ENCODE results near the gene SPO11. TPM values are rescaled to one million over a fixed set of nuclear protein-coding genes. Genes with fewer than 3 reads are reported as not detected.

The SPO11 gene
- polyA plus RNA-seq, 1 donor, result not detected

- Histone ChIP-seq H3K4me3 (ENCODE audit: low read length) (no peak overlapping the region), H3K36me3 (ENCODE audit: control insufficient read depth, insufficient read depth, low read length) (no peaks in the 10 kb centered on the region), H3K9me3 (ENCODE audit: control insufficient read depth, low read depth, low read length) (no peaks in the 10 kb centered on the region), H3K4me1 (ENCODE audit: control insufficient read depth, insufficient read depth, low read length) (no peaks in the 10 kb centered on the region), H3K27ac (ENCODE audit: low read length) (no peak overlapping the region), H3K27me3 (ENCODE audit: control insufficient read depth, insufficient read depth, low read length) (peaks cover 2% of the 10 kb centered on the region)
- 100% methylated on average over 1 of the region's 3 CpGs for WGBS (ENCODE audit: insufficient coverage, low lambda C conversion rate)
- no peak for DNase-seq
Measured at GRCh38 chr20:57320358-57320757, 9.2 kb upstream of the SPO11 start.

DNA sequence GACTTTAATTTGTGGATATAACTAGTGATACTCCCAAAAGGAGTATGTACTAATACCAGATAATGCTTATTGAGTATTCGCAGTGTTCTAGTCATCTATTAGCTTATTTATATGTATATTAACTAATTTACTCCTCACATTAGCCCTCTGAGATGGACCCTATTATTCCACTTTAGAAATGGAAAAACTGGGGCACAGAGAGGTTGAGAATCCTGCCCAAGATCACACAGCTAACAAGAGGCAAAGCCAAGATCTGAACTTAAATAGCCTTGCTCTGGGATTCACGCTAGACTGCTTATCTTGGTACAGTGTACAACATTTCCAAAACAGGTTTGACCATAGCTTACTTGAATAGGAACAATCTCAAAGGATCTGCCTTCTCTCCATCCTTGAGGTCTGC is 8.5 kb upstream of the SPO11 start:
- Histone ChIP-seq H3K27me3 (ENCODE audit: control insufficient read depth, insufficient read depth, low read length) (peaks cover 2% of the 10 kb centered on the region), H3K9me3 (ENCODE audit: control insufficient read depth, low read depth, low read length) (no peaks in the 10 kb centered on the region)
- WGBS (ENCODE audit: insufficient coverage, low lambda C conversion rate), result no CpG with 5 or more reads among the region's 2 CpGs

GRCh38 chr20:57322476-57322875 is 7.1 kb upstream of the SPO11 start:
- no peak for DNase-seq
- H3K4me3 ChIP-seq (ENCODE audit: low read length), result no peak overlapping the region
- no peaks in the 10 kb centered on the region for H3K9me3 ChIP-seq (ENCODE audit: control insufficient read depth, low read depth, low read length)
- WGBS (ENCODE audit: insufficient coverage, low lambda C conversion rate), result 100% methylated on average over 1 of the region's 2 CpGs
- H3K27ac ChIP-seq (ENCODE audit: low read length), result no peak overlapping the region
- no peaks in the 10 kb centered on the region for H3K4me1 ChIP-seq (ENCODE audit: control insufficient read depth, insufficient read depth, low read length)
- peaks cover 2% of the 10 kb centered on the region for H3K27me3 ChIP-seq (ENCODE audit: control insufficient read depth, insufficient read depth, low read length)
- H3K36me3 ChIP-seq (ENCODE audit: control insufficient read depth, insufficient read depth, low read length), result no peaks in the 10 kb centered on the region

More for the DNA sequence above, 8.5 kb upstream of the SPO11 start:
- no peak overlapping the region for H3K27ac ChIP-seq (ENCODE audit: low read length)
- no peaks in the 10 kb centered on the region for H3K4me1 ChIP-seq (ENCODE audit: control insufficient read depth, insufficient read depth, low read length)
- H3K4me3 ChIP-seq (ENCODE audit: low read length), result no peak overlapping the region
- H3K36me3 ChIP-seq (ENCODE audit: control insufficient read depth, insufficient read depth, low read length), result no peaks in the 10 kb centered on the region
- DNase-seq, result no peak

DNA sequence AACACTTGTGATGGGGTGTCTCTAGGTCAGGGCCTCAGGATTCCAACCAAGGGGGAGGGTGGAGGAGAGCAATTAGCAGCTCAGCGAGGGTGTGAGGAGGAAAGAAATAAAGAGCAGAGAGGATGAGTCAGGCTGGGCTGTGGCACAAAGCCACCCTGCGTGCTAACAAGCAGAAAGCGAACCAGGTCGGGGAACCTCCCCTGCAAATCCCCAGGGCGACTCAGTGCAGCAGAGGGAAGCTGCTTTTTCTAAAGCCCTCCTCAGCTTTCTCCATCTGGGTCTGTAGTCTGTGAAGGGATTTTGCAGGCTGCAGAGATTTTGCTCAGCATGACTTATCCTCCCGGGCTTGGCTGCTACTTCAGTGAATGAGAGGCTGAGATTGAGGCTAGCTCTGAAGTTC is 6.6 kb upstream of the SPO11 start:
- Histone ChIP-seq H3K4me1 (ENCODE audit: control insufficient read depth, insufficient read depth, low read length) (no peaks in the 10 kb centered on the region), H3K36me3 (ENCODE audit: control insufficient read depth, insufficient read depth, low read length) (no peaks in the 10 kb centered on the region), H3K27ac (ENCODE audit: low read length) (no peak overlapping the region), H3K4me3 (ENCODE audit: low read length) (no peak overlapping the region), H3K27me3 (ENCODE audit: control insufficient read depth, insufficient read depth, low read length) (peaks cover 2% of the 10 kb centered on the region), H3K9me3 (ENCODE audit: control insufficient read depth, low read depth, low read length) (no peaks in the 10 kb centered on the region)
- no CpG with 5 or more reads among the region's 6 CpGs for WGBS (ENCODE audit: insufficient coverage, low lambda C conversion rate)
- no peak for DNase-seq

DNA sequence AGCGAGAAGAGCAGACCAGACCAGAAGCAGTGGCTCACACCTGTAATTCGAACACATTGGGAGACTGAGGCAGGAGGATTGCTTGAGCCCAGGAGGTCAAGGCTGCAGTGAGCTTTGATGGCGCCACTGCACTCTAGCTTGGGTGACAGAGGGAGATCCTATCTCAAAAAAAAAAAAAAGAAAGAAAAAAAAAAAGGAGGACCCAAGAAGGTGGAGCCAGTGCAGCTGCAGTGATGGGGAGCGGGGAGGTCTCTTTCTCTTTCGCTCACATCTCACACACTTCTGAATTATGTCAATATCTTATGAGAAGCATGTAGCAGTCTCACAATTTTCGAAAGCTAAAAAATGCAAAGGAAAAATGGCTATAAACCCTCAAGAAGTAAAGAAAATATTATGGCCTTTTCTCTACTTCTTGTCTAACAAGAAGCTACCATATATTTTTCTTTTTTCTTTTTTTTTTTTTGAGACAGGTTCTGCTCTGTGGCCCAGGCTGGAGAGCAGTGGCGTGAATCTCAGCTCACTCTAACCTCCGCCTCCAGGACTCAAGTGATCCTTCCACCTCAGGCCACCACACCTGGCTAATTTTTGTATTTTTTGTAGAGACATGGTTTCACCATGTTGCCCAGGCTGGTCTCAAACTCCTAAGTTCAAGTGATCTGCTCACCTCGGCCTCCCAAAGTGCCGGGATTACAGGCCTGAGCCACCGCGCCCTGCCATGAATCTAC is 3.8 kb upstream of the SPO11 start:
- Histone ChIP-seq H3K36me3 (ENCODE audit: control insufficient read depth, insufficient read depth, low read length) (no peaks in the 10 kb centered on the region), H3K9me3 (ENCODE audit: control insufficient read depth, low read depth, low read length) (peaks cover 6% of the 10 kb centered on the region), H3K27me3 (ENCODE audit: control insufficient read depth, insufficient read depth, low read length) (peaks cover 13% of the 10 kb centered on the region), H3K27ac (ENCODE audit: low read length) (no peak overlapping the region), H3K4me3 (ENCODE audit: low read length) (no peak overlapping the region), H3K4me1 (ENCODE audit: control insufficient read depth, insufficient read depth, low read length) (no peaks in the 10 kb centered on the region)
- WGBS (ENCODE audit: insufficient coverage, low lambda C conversion rate), result 65% methylated on average over 2 of the region's 12 CpGs
- no peak for DNase-seq

GRCh38 chr20:57326667-57327455 is 2.7 kb upstream of the SPO11 start:
- no peaks in the 10 kb centered on the region for H3K4me1 ChIP-seq (ENCODE audit: control insufficient read depth, insufficient read depth, low read length)
- peaks cover 16% of the 10 kb centered on the region for H3K27me3 ChIP-seq (ENCODE audit: control insufficient read depth, insufficient read depth, low read length)
- H3K27ac ChIP-seq (ENCODE audit: low read length), result no peak overlapping the region
- peak; percentile 16 to 54 for DNase-seq
- no CpG with 5 or more reads among the region's 8 CpGs for WGBS (ENCODE audit: insufficient coverage, low lambda C conversion rate)
- no peak overlapping the region for H3K4me3 ChIP-seq (ENCODE audit: low read length)
- H3K36me3 ChIP-seq (ENCODE audit: control insufficient read depth, insufficient read depth, low read length), result no peaks in the 10 kb centered on the region
- H3K9me3 ChIP-seq (ENCODE audit: control insufficient read depth, low read depth, low read length), result peaks cover 6% of the 10 kb centered on the region

DNA sequence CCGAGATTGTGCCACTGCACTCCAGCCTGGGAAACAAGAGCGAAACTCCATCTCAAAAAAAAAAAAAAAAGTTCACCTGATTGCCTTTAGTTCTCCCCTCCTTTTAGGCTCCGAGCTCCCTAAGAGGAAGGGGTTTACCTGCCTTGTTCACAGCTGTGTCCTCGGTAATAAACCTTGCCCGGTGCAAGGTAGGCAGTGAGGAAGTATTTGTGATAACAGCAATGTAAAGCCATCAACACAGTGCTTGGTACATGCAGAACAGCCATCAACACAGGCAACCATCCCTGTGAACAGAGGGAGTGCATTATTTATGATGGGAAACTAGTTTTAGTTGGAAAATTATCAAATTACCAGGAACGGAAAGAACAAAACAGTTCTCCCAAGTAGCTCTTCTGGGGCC is 1.8 kb upstream of the SPO11 start:
- WGBS (ENCODE audit: insufficient coverage, low lambda C conversion rate), result 100% methylated on average over 1 of the region's 6 CpGs
- no peaks in the 10 kb centered on the region for H3K4me1 ChIP-seq (ENCODE audit: control insufficient read depth, insufficient read depth, low read length)
- H3K4me3 ChIP-seq (ENCODE audit: low read length), result no peak overlapping the region
- H3K27me3 ChIP-seq (ENCODE audit: control insufficient read depth, insufficient read depth, low read length), result peaks cover 19% of the 10 kb centered on the region
- no peak overlapping the region for H3K27ac ChIP-seq (ENCODE audit: low read length)
- DNase-seq, result no peak
- H3K9me3 ChIP-seq (ENCODE audit: control insufficient read depth, low read depth, low read length), result peaks cover 6% of the 10 kb centered on the region
- no peaks in the 10 kb centered on the region for H3K36me3 ChIP-seq (ENCODE audit: control insufficient read depth, insufficient read depth, low read length)

DNA sequence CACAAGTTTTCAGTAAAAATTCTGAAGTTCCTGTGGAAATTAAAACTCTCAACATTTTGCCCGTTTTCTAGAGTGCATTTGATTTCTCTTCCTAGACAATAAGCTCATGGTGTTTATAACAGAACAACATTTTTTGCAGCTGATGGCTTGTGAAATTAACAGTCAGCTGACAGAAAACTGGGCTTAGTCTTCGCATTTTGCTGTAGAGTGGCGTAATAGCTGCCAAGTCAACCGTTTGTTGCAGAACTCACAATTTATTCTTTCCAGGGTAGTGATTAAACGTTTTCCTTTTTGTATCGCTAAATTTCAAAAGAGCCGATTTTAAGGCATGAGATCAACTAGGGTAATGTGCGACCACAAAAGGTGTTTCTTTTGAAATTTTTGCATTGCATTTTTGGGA is 1.4 kb downstream of the SPO11 start:
- WGBS (ENCODE audit: insufficient coverage, low lambda C conversion rate), result 93% methylated on average over 3 of the region's 8 CpGs
- Histone ChIP-seq H3K27me3 (ENCODE audit: control insufficient read depth, insufficient read depth, low read length) (peaks cover 17% of the 10 kb centered on the region), H3K4me1 (ENCODE audit: control insufficient read depth, insufficient read depth, low read length) (no peaks in the 10 kb centered on the region), H3K36me3 (ENCODE audit: control insufficient read depth, insufficient read depth, low read length) (no peaks in the 10 kb centered on the region), H3K4me3 (ENCODE audit: low read length) (no peak overlapping the region), H3K27ac (ENCODE audit: low read length) (no peak overlapping the region), H3K9me3 (ENCODE audit: control insufficient read depth, low read depth, low read length) (peaks cover 6% of the 10 kb centered on the region)
- DNase-seq, result no peak

- no peaks in the 10 kb centered on the region for H3K36me3 ChIP-seq (ENCODE audit: control insufficient read depth, insufficient read depth, low read length)
- H3K4me3 ChIP-seq (ENCODE audit: low read length), result no peak overlapping the region
- no peaks in the 10 kb centered on the region for H3K4me1 ChIP-seq (ENCODE audit: control insufficient read depth, insufficient read depth, low read length)
- H3K27me3 ChIP-seq (ENCODE audit: control insufficient read depth, insufficient read depth, low read length), result peaks cover 17% of the 10 kb centered on the region
- DNase-seq, result no peak
- 14% methylated on average over 1 of the region's 1 CpG for WGBS (ENCODE audit: insufficient coverage, low lambda C conversion rate)
- no peak overlapping the region for H3K27ac ChIP-seq (ENCODE audit: low read length)
- peaks cover 6% of the 10 kb centered on the region for H3K9me3 ChIP-seq (ENCODE audit: control insufficient read depth, low read depth, low read length)
Measured at GRCh38 chr20:57332105-57333089, 2.8 kb downstream of the SPO11 start.

DNA sequence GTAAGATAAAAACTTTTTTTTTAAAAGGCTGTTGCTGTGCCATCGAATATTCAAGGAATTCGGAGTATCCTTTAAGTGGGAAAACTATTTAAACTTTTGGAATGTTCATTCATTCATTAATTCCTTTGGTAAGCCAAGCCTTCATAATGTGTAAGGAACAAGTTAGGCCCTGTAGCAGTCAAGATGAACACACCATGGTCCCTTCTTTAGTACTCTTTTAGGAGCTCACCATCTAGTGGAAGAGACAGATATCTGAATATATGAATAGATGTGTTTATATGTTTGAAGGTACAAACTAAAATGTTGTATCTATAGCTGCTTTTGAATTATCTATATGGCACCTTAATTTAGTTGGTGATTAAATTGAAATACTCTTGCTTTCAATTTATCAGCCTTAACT is 5.8 kb downstream of the SPO11 start:
- 100% methylated on average over 2 of the region's 2 CpGs for WGBS (ENCODE audit: insufficient coverage, low lambda C conversion rate)
- no peak overlapping the region for H3K27ac ChIP-seq (ENCODE audit: low read length)
- no peaks in the 10 kb centered on the region for H3K36me3 ChIP-seq (ENCODE audit: control insufficient read depth, insufficient read depth, low read length)
- H3K4me3 ChIP-seq (ENCODE audit: low read length), result no peak overlapping the region
- no peaks in the 10 kb centered on the region for H3K4me1 ChIP-seq (ENCODE audit: control insufficient read depth, insufficient read depth, low read length)
- peaks cover 6% of the 10 kb centered on the region for H3K27me3 ChIP-seq (ENCODE audit: control insufficient read depth, insufficient read depth, low read length)
- no peaks in the 10 kb centered on the region for H3K9me3 ChIP-seq (ENCODE audit: control insufficient read depth, low read depth, low read length)
- DNase-seq, result no peak

All from large intestine (tissue), 3 donors.